Measurements from ENCODE around the gene OLFML2A. TPM values are rescaled to one million over a fixed set of nuclear protein-coding genes. Genes with fewer than 3 reads are reported as not detected.

The OLFML2A gene
- 15.8 and 89.3 TPM in 2 replicates for total RNA-seq

DNA sequence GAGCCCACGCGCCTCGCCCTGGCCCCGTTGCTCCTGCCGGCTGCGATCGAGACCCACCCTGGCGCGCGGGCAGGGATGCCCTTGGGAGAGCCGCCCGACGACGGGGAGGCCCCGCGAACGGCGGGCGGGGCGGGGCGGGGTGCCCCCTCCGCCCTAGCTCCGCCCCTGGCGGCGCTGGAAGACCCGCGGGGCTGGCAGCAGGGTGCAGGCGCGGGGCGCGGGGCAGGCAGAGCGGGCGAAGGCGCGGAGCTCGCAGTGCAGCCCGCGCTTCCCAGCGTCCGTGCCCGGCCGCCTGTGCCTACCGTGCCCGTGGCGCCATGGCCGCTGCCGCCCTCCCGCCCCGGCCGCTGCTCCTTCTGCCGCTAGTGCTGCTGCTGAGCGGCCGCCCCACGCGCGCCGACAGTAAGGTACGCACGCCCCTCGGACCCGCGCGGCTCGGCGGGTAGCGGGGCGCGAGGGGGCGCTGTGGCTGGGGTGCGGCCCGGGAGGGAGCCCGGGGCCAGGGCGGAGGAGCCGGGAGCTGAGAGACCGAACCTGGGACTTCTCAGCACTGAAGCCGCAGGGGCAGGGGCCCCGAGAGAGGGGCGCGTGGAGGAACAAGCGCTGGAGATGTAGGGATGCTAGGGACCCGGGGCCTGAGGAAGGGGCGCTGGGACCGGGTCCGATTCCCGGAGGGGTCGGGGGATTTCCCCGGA lies at the start of gene OLFML2A:
Gene OLFML2A, plus strand, starts transcription at position 180 of the 695 bp plus-strand sequence. Its CDS starts 138 bp downstream, at position 318.

GRCh38 chr9:124771021-124771866 lies 5.7 kb upstream of the OLFML2A start, which contains the start of gene NR6A1:
TSS of gene NR6A1 (minus strand) at chr9:124771311.

GRCh38 chr9:124852829-124853531 lies 76.0 kb downstream of the OLFML2A start, which contains the start of gene WDR38:
TSS of gene WDR38 (plus strand) at chr9:124853460. CDS start at chr9:124853532, 72 bp downstream.

GRCh38 chr9:124861342-124862229 lies 84.7 kb downstream of the OLFML2A start, which contains the start of the genes ARPC5L and RPL35:
TSS of gene ARPC5L (plus strand) at chr9:124862130. CDS start at chr9:124869291, 7,161 bp downstream.
TSS of gene RPL35 (minus strand) at chr9:124861957. CDS start at chr9:124861912, 45 bp downstream.

Other genes with a start within 250 kb of the OLFML2A start
- 0.52 TPM in 1 of 2 replicates, not detected in the other for gene NR6A1, start 5.8 kb upstream of the OLFML2A start, total RNA-seq
- not detected in 2 replicates for gene WDR38, start 76.3 kb downstream of the OLFML2A start, total RNA-seq
- 2,417 and 2,961 TPM in 2 replicates for gene RPL35, start 84.8 kb downstream of the OLFML2A start, total RNA-seq
- gene ARPC5L, start 85.0 kb downstream of the OLFML2A start, total RNA-seq, result 21.9 and 30.6 TPM in 2 replicates
- gene GOLGA1, start 163.9 kb downstream of the OLFML2A start, total RNA-seq, result 7.2 and 8.9 TPM in 2 replicates

Data from epithelial cell of alveolus of lung (primary cell).